ENCODE measurements around the gene RAPSN.

RAPSN gene

DNA sequence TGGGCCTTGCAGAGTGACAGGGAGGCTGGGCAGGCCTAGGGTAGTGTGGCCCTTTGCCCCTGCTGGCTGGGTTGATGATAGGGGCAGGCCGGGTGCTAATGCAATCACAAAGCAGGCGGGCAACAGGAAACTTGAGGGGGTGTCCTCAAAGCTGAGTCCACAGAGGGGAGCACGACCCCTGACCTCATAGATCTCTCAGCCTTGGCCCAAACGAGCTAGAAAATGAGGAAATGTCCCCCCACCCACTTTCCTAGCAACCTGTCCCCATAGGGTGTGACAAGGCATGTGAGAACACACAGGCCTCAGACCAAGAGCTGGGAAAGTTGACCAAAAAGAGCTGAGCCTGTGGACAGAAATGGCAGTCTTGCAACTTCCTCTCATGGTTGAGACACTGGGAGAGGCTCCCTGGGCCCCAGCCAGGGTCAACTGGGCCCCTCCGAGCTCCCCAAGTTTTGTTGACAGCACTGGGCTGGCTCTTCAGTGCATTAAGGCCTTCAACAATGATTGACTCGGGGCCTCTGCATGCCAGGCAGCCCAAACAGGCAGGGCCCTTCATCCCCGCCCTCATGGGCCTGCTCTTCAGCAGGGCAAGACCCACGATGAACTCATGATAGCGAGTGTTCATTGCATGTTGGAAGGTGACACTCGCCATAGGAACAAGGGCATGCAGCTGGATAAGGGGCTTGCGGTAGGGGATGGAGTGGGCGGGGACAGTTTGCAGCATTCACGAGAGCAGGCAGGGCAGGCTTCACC, 60.8 kb downstream of the RAPSN start:
- DNase-seq, result no peak

Measured in NCI-H1092 (cell line).